RKO (cell line): ENCODE measurements around the gene CACNG3.
A peak's percentile ranks its signal among the peaks of the same experiment; 100 is the strongest.
"Not testable (repeated sequence)": the region's sequence is repeated elsewhere in the genome, so short reads cannot be mapped to it uniquely, and the experiment has no call there.

Experiments used
- DNase-seq: peaks from one replicate; pipeline ENCODE4 v3.0.0-alpha.2; 2016; ENCODE audit warnings: low spot score

The CACNG3 gene

DNA sequence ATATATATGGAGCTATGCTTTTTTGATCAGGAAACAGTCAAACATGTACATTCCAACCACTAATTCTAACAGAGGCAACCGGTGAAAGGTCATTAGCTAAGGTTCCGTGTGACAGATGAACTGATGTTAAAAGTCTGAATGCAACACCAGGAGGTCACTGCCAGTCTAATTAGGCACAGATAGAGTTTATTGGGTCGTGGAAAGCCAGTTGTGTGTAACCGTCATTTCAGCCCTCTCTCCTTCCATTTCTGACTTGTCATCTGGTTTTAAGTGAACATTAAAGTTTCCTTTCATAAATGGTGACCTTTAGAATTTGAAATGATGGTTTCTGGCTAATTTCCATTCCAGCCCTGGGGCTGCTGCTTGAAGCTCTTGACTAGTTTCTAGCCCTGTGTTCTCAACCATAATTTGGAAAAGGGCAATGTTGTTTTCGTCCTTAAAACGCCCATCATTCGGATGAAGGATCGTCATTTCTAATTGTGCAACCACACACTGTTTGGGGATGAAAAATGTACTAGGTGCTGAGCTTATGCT lies 23.9 kb downstream of the CACNG3 start:
- no peak for DNase-seq

DNA sequence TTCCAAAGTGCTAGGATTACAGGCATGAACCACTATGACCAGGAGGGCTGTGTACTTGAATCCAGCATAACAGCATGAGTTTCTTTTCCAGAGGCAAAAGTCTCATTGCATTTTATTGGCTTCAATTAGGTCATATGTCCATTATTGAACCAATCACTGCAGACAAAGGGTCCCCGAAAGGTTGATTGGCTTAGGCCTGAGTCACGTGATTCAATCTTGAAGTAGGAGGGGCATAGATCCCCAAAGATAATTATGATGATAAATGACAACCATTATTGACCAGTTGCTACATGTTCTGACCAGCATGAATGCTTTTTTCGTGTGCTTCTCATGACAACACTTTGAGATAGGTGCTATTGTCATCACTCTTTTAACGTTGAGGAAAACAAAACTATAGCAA lies 25.3 kb downstream of the CACNG3 start:
- no peak for DNase-seq

DNA sequence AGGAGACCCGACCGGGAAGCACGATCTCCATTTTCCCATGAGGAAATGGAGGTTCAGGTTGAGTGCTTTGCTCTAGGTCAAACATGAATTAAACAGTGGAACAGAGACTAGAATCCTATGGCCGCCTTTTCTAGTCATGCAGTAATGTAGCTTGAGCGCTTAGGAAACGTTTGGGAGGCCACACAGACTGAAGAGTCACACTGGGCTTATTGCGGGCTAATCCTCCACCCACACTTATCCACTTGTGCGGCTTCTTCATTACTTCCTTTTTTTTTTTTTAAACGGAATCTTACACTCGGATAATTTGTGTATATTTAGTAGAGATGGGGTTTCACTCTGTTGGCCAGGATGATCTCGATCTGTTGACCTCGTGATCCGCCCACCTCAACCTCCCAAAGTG lies 26.0 kb downstream of the CACNG3 start:
- DNase-seq: no peak

DNA sequence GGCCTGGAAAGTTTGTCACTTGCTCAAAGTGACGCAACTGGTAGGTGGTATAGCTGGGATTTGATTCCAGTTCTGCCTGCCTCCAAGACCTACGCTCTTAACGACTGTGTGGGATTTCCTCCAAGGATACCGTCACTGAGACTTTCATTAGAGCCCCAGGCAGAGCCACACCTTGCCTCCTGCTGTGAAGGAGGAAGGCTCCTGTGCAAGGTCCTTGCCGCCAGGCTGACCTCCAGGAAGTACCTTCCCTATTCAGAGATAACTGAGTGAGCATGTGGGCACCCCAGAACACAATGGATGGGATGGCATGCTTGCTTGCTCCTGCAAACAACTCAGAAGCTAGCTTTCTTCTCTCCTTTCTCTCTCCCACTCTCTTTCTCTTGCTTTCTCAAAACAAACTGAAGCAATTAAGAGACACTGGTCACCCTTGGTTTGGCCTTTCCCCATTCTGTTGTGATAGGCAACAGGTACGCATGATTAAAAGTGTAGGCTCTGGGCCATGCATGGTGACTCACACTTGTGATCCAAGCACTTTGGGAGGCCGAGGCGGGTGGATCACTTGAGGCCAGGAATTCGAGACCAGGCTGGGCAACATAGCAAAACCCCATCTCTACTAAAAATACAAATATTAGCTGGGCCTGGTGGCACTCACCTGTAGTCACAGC lies 30.7 kb downstream of the CACNG3 start:
- DNase-seq: no peak

DNA sequence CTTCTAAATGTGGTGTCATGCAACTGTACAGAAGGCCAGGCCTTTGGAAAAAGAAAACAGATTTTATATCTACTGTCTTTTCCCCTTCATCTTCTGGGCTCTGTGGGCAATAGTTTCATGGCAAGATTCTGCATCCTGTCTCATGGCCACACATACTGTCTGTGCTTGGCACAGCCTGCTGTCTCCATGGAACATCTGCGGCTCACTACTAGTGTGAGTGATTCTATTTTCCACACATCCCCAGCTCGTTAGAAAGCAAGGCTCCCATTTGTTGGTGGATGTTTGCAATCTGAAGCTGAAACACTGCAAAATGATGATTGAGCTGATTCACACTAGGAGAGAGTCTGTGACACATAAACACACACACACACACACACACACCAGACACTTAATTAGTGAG lies 32.4 kb downstream of the CACNG3 start:
- no peak for DNase-seq

DNA sequence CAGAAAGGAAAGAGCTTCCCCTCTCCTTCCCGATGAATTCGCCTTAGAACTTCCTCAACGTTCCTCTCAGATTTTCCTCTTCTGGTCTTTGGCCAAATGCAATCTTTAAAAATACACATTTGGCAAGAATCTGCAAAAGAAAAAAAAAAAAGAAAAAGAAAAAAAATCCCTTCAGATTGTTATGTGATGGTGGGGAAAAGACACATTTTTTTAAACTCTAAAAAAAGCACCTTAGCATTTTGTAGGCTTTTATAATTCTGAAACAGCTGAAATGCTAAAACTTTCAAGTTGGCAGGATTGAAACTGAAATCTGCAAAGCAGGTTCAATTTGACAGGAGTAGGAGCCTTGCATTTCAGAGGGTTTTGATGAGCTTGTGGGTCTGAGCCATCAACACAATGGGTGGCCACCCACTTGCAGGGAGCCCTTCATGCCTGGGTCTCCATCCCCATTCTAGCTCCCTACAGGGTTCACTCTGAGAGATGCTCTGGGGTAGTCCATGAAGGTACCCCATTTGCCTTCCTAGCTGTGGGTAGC lies 33.1 kb downstream of the CACNG3 start:
- DNase-seq: no peak

DNA sequence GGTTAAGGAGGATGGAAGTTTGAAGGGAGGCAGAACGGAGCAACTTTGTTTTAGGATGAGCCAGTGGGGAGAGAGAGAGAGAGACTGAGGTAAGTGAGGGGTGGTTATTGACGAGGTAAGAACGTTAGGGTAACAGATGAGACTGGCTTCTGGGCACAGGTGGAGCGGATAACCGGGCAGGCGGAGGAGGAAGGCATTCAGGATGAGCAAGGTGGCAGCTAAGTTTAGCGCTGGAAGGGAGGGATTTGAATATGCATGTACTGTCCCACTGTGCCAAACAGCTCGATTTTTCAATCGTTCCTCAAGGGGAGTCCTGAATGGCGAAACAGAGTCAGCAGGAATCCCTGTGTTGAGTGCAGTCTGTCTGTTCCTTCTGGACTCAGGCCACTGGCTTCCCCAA lies 35.8 kb downstream of the CACNG3 start:
- DNase-seq: no peak

DNA sequence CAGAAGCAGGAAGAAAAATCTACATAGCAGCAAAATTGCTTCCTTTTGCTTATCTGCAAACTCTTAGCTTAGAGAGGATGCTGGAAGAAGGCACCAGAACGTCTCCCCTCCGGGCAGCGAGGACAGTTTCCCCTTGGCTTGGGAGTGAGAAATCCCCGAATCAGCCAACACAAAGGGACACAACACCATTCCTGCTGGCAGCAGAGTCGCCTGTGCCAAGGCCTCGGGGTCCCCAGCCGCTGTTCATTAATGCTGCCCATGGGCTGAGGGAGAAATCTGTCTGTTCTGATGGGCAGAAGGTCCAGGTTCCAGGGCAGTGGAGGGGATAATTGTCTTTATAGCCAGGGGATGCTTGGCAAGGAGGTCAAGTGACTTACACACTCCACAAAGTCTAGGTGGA lies 38.0 kb downstream of the CACNG3 start:
- DNase-seq: no peak

DNA sequence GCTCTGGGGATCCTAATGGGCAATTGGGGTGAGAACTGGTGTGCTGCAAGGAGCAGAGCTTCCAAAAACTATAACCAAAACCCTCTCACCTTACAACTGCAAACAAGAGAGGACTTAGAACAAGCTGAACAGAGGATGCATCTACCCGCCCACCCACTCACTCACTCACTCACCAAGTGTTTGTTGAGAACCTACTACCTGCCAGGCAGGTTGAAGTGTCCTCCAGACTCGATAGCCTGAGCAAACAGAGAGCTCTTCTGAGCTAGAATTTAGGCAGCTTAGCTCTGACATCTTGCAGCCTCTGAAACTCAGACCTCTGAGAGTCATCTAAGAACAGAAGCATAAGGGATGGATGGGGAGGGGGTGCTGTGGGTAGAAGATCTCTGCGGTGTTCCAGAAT lies 41.2 kb downstream of the CACNG3 start:
- DNase-seq: no peak

DNA sequence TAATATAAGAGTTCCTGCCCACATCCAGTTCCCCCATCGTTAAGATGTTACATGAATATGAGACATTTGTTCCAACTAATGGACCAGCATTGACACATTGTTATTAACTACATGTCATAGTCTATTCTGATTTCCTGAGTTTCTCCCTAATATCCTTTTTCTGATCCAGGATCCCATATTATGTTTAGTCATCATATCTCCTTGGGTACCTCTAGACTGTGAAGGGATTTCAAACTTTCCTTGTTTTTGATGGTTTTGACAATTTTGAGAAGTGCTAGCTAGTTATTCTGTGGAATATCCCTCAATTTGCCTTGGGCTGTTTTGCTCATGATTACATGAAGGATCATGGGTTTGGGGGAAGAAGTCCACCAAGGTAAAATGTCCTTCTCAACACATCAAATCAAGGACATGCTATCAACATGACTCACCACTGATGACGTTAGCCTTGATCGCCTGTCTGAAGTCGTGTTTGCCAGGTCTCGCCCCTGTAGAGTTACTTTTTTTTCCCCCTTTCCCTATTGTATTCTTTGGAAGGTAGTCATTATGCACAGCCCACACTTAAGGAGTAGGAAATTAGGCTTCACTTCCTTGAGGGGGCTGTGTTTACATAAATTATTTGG lies 42.5 kb downstream of the CACNG3 start:
- DNase-seq: no peak

DNA sequence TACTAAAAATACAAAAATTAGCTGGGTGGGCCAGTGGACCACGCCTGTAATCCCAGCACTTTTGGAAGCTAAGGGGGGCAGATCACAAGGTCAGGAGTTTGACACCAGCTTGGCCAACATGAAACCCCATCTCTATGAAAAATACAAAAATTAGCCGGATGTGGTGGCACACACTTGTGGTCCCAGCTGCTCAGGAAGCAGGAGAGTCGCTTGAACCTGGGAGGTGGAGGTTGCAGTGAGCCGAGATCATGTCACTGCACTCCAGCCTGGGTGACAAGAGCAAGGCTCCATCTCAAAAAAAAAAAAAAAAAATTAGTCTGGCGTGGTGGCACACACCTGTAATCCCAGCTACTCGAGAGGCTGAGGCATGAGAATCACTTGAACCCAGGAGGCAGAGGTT lies 44.6 kb downstream of the CACNG3 start:
- DNase-seq: not testable (repeated sequence)

DNA sequence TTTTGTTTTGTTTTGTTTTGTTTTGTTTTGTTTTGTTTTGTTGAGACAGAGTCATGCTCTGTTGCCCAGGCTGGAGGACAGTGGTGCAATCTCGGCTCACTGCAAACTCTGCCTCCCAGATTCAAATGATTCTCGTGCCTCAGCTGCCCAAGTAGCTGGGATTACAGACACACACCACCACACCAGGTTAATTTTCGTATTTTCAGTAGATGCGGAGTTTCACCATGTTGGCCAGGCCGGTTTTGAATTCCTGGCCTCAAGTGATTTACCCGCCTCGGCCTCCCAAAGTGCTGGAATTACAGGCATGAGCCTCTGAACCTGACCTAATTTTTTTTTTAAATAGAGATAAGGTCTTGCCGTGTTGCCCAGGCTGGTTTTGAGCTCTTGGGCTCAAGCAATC lies 46.5 kb downstream of the CACNG3 start:
- DNase-seq: no peak

DNA sequence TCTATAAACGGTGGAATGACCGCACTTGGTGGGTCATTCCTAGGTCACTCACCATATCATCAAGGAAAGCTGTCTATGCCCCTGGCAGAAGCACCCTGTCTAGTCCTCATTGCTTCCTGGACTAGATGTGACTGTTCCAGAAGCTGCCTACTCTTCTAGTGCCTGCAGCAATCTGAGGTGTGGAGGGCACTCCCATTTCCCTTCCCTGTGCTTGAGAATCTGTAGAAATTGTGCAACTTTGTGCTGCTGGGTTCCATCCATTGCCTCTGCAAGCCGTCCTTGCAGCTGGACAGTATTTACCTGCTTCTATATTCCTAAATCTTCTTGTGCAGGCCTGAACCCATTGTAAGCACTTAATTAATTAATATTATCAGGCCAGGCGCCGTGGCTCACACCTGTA lies 52.1 kb downstream of the CACNG3 start:
- no peak for DNase-seq

DNA sequence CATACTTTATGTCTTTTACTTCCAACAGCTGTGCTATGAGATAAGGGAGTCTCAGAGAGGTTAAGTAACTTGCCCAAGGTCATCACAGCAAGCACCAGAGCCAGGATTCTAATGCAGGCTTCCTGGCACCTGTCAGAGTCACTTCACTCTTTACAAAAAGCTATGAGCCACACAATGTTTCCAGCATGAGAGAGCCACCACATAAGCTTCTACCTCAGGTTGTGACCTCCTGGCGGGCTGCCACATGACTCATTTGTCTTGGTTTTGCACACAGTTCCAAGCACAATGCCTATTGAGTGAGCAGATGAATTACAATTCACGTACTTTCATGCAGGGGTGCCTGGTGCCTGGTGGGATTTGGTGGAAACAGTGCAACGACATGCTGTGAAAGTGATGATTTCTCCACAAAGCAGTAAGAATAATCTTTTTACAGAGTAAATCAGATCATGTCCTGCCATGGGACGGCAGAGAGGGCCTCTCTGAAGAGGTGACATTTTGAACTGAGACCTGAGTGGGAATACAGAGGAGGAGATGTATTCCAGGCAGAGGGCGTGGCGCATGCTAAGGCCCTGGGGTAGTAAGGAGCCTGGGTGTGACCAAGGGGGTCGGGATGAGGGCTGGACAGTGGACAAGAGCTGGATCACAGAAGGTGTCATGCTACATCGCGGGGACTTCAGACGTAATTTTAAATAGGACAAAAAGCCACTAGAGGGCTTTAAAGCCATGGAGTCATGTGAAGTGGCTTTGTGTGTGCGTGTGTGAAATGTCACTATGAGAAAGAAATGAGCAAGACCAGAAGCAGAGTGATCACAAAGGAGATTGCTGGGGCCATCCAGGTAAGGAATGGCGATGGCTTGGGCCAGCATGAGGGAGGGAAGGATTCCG lies 53.4 kb downstream of the CACNG3 start:
- peak; percentile 81 for DNase-seq

DNA sequence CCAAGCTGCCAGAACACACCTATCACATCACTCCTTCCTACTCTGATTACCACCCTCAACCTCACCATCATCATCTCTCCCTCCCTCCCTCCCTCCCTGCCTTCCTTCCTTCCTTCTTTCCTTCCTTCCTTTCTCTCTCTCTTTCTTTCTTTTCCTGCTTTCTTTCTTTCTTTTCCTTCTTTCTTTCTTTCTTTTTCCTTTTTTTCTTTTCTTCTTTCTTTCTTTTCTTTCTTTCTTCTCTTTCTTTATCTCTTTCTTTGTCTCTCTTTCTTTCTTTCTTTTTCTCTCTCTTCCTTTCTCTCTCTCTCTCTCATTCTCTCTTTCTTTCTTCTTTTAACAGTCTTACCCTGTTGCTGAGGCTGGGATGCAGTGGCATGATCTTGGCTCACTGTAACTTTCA lies 59.2 kb downstream of the CACNG3 start:
- DNase-seq: no peak

DNA sequence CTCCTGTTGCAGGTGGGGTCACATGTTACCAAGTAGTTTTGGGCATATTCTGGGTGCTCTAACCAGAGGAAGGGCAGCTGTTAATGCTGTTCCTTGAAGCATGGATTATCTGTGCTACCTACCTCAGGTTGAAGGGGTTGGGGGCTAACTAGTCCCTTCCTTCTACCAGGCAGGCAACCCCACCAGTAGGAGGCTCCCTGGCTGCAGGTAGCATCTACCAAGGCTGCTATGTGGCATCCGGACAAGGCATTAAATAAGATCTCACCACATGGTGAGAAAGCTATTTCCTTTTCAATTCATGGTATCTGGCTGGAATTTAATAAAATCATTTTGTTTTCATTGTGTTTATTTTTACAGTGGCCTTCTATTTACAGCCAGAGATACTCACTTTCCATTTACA lies 62.5 kb downstream of the CACNG3 start:
- DNase-seq: no peak

DNA sequence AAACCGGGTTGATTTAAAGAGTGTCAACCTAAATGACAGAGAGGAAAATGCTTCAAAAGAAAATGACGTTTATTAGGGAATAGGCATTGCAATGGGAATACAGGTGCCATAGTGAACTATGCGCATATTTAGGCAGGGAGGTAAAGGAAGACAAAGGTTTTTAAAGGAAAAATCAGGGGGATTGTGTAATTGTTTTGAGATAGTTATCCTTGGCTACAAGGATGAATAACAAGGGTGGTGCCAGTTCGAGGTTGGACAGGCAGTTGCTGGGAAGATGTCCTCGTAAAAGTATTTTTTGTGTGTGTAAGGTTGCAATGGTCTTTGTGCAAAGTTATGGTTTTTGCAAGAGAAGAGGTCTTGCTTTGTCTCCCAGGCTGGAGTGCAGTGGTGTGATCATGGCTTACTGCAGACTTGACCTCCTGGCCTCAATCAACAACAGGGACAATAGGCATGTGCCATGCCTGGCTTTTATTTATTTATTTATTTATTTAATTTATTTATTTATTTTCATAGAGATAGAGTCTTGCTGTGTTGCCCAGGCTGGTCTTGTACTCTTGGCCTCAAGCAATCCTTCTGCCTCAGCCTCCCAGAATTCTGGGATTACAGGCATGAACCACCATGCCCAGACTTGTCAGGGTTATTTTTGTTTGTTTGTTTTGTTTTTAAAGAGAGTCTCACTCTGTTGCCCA lies 63.1 kb downstream of the CACNG3 start:
- DNase-seq: no peak

DNA sequence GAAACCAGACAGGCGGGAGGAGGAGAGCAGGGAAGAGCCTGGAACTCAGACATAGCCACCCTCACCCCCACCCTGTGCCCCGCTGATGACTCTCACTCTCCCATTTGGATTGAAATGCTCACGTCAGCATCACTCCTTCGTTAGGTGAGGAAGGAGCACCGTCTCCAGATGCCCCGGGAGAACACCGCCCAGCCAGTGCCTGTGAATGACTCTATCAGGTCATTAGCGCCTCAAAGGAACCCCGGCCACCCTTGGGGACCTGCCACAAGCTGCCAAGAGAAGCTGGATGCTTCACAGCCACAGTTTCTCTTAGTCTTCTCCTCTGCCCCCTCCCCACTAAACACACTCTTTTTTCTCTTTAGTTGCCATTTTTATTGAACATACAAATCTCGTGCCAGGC lies 66.0 kb downstream of the CACNG3 start:
- DNase-seq: no peak

DNA sequence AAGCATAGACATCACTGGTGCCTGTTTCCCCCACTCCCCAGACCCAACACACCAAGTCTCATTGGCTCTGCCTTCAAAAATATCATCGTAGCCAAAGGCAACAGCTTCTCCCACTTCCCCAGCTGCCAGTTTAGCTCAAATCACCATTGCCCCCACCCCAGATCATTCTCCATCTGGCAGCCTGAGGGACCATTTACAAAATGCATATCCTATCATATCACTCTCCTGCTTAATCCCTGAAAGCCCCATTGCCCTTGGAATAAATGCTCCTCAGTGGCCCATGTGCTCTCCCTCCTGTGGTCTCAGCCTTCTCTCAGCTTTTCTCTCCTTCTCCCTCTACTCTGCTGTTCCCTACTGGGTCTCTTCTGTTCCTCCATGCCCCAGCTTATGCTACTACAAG lies 68.3 kb downstream of the CACNG3 start:
- no peak for DNase-seq

DNA sequence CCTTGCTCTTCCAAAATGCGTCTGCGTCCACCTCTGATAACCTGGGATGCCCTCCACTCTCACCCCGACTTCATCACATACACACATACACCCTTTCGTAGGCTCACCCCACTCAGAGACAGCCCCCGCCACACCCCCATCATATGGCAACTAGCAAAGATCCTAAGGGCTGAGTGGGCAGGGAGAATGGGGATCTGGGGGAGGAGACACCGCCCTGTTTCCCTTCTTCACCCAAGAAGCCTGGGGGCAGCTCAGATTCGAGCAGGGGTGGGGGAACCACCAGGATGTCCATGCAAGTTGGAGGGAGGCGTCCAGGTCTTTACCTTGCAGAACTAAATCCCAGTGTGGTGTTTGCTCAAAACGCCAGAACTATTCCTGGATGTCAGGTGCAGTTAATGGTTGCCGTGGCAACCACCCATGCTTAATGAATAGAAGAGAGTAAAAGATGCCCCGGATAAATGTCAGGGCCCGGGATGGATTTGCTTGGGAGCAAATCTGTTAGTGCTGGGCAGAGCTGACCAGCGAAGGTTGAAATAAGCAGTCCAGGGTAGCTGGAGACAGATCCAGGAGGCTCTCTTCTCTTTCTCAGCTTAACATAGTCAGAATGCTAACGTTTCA lies 72.8 kb downstream of the CACNG3 start:
- DNase-seq: no peak

DNA sequence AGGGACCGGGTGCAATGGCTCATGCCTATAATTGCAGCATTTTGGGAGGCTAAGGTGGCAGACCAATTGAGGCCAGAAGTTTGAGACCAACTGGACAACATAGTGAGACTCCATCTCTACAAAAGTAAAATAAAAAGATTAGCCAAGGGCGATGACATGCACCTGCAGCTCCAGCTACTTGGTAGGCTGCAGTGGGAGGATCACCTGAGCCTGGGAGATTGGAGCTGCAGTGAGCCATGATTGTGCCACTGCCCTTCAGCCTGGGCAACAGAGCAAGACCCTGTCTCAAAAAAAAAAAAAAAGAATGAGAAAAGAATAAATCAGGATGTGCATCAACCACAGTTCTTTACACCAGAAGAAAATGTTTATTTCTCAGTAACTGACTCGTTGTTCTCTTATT lies 76.0 kb downstream of the CACNG3 start:
- DNase-seq: no peak
